GM18511 (cell line): ENCODE data around the gene ATRN.
"Not testable (repeated sequence)": the region's sequence is repeated elsewhere in the genome, so short reads cannot be mapped to it uniquely, and the experiment has no call there.

Experiments used
- ATAC-seq: cut with Tn5 transposase; IDR thresholded peaks from one replicate; pipeline ENCODE4 v1.9.1; 2021; ENCODE audit warnings: mild to moderate bottlenecking, moderate library complexity; ENCODE audit not compliant: unreplicated experiment

The ATRN gene

GRCh38 chr20:3560578-3560977 lies 89.8 kb downstream of the ATRN start:
- no peak for ATAC-seq

- ATAC-seq: no peak
Observed at GRCh38 chr20:3563133-3563532, 92.3 kb downstream of the ATRN start.

GRCh38 chr20:3563548-3564177 lies 92.8 kb downstream of the ATRN start:
- ATAC-seq: no peak

GRCh38 chr20:3565851-3566250 lies 95.0 kb downstream of the ATRN start:
- ATAC-seq: no peak

- ATAC-seq: no peak
Observed at GRCh38 chr20:3572151-3572550, 101.3 kb downstream of the ATRN start.

- no peak for ATAC-seq
Observed at GRCh38 chr20:3576363-3576762, 105.5 kb downstream of the ATRN start.

GRCh38 chr20:3577366-3577765 lies 106.5 kb downstream of the ATRN start:
- ATAC-seq: no peak

- no peak for ATAC-seq
Observed at GRCh38 chr20:3580412-3580811, 109.6 kb downstream of the ATRN start.

GRCh38 chr20:3583765-3584164 lies 112.9 kb downstream of the ATRN start:
- ATAC-seq: no peak

- ATAC-seq: no peak
Observed at GRCh38 chr20:3586093-3586492, 115.3 kb downstream of the ATRN start.

- ATAC-seq: no peak
Observed at GRCh38 chr20:3590164-3590563, 119.3 kb downstream of the ATRN start.

- ATAC-seq: no peak
Observed at GRCh38 chr20:3592931-3593330, 122.1 kb downstream of the ATRN start.

GRCh38 chr20:3595541-3595940 lies 124.7 kb downstream of the ATRN start:
- ATAC-seq: no peak

- ATAC-seq: no peak
Observed at GRCh38 chr20:3603108-3603507, 132.3 kb downstream of the ATRN start.

- not testable (repeated sequence) for ATAC-seq
Observed at GRCh38 chr20:3605386-3605886, 134.6 kb downstream of the ATRN start.

- ATAC-seq: no peak
Observed at GRCh38 chr20:3606021-3606420, 135.2 kb downstream of the ATRN start.

GRCh38 chr20:3611901-3612300 lies 141.1 kb downstream of the ATRN start:
- ATAC-seq: no peak

GRCh38 chr20:3612795-3613572 lies 142.2 kb downstream of the ATRN start:
- ATAC-seq: no peak

- no peak for ATAC-seq
Observed at GRCh38 chr20:3613821-3614440, 143.1 kb downstream of the ATRN start.

- no peak for ATAC-seq
Observed at GRCh38 chr20:3614466-3614865, 143.6 kb downstream of the ATRN start.

- not testable (repeated sequence) for ATAC-seq
Observed at GRCh38 chr20:3615171-3615840, 144.5 kb downstream of the ATRN start.
